ENCODE results near the gene NNT. TPM values are rescaled to one million over a fixed set of nuclear protein-coding genes. Genes with fewer than 3 reads are reported as not detected.

NNT gene
- total RNA-seq, 1 experiment from 2014 or later = 71.6 TPM

DNA sequence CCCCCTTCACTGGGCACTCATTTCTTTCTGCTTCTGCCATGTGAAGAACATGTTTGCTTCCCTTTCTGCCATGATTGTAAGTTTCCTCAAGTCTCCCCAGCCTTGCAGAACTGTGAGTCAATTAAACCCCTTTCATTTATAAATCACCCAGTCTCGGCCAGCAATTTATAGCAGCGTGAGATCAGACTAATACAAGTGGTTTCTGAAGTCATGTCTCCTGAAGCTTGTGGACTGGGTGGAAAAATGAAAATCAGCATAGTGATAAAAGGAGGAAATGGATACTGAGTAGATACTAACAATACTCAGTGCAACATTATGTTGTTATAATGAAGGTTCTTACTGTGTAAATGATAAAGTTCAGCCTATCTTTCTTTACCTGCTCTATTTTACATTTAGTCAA lies 35.1 kb downstream of the NNT start:
- POLR2A ChIA-PET (ENCODE audit: low non-redundant PET) = no interaction called here
- Histone ChIP-seq H3K4me1 (ENCODE audit: insufficient read depth, low read length, poor library complexity, severe bottlenecking) (no peaks in the 10 kb centered on the region), H3K27ac (ENCODE audit: low read depth, low read length, poor library complexity, severe bottlenecking) (no peak overlapping the region), H3K9me3 (ENCODE audit: low read depth, low read length, poor library complexity, severe bottlenecking) (no peaks in the 10 kb centered on the region), H3K36me3 (ENCODE audit: insufficient read depth, low read length, poor library complexity, severe bottlenecking) (no peaks in the 10 kb centered on the region), H3K4me3 (ENCODE audit: low read depth, low read length, poor library complexity, severe bottlenecking) (no peak overlapping the region), H3K27me3 (replicated peaks; ENCODE audit: insufficient read depth, low read depth, low read length, poor library complexity) (no peaks in the 10 kb centered on the region)
- no peak for DNase-seq (ENCODE audit: low spot score)
- intact Hi-C loops (cut with micrococcal nuclease; ENCODE audit: unreplicated experiment) = loop anchor here (10.0 kb wide), 1 partner anchor 697 kb away; no protein-coding TSS in a partner anchor
- TF ChIP-seq, protein P1, sequence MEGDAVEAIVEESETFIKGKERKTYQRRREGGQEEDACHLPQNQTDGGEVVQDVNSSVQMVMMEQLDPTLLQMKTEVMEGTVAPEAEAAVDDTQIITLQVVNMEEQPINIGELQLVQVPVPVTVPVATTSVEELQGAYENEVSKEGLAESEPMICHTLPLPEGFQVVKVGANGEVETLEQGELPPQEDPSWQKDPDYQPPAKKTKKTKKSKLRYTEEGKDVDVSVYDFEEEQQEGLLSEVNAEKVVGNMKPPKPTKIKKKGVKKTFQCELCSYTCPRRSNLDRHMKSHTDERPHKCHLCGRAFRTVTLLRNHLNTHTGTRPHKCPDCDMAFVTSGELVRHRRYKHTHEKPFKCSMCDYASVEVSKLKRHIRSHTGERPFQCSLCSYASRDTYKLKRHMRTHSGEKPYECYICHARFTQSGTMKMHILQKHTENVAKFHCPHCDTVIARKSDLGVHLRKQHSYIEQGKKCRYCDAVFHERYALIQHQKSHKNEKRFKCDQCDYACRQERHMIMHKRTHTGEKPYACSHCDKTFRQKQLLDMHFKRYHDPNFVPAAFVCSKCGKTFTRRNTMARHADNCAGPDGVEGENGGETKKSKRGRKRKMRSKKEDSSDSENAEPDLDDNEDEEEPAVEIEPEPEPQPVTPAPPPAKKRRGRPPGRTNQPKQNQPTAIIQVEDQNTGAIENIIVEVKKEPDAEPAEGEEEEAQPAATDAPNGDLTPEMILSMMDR (conservative IDR thresholded peaks at IDR 0.05; ENCODE audit: low read depth, low read length) = no peak
- TF ChIP-seq EZH2 (IDR thresholded peaks at IDR 0.05; ENCODE audit: borderline replicate concordance, low read depth, low read length, poor library complexity, severe bottlenecking) = no peak
- no TSS peak for BruUV-seq (replicated peaks)
- CTCF ChIA-PET = no interaction called here

DNA sequence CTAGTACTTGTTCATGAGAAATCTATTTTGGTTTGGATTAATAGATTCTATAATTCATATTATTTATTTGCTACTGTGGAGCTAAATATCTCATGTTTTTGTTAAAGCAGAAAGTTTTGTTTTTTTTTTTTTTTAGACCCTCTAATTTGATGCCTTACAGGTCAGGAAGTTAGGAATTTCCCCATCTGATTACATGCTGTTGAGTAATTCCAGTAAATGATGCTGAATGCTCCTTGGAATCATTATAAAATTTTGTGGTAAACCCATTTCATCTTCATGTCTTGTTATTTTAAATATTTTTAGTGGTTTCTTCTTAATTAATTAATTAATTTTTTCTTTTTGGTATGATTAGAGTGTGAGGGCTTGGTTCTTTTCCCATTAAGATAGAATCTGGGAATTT lies 35.6 kb downstream of the NNT start:
- Histone ChIP-seq H3K36me3 (ENCODE audit: insufficient read depth, low read length, poor library complexity, severe bottlenecking) (no peaks in the 10 kb centered on the region), H3K27ac (ENCODE audit: low read depth, low read length, poor library complexity, severe bottlenecking) (no peak overlapping the region), H3K4me3 (ENCODE audit: low read depth, low read length, poor library complexity, severe bottlenecking) (no peak overlapping the region), H3K9me3 (ENCODE audit: low read depth, low read length, poor library complexity, severe bottlenecking) (no peaks in the 10 kb centered on the region), H3K27me3 (replicated peaks; ENCODE audit: insufficient read depth, low read depth, low read length, poor library complexity) (no peaks in the 10 kb centered on the region), H3K4me1 (ENCODE audit: insufficient read depth, low read length, poor library complexity, severe bottlenecking) (no peaks in the 10 kb centered on the region)
- TF ChIP-seq EZH2 (IDR thresholded peaks at IDR 0.05; ENCODE audit: borderline replicate concordance, low read depth, low read length, poor library complexity, severe bottlenecking) = no peak
- TF ChIP-seq, protein P1 (conservative IDR thresholded peaks at IDR 0.05; ENCODE audit: low read depth, low read length) = no peak
- no peak for DNase-seq (ENCODE audit: low spot score)
- intact Hi-C loops (cut with micrococcal nuclease; ENCODE audit: unreplicated experiment) = loop anchor here (10.0 kb wide), 1 partner anchor 696 kb away; no protein-coding TSS in a partner anchor
- POLR2A ChIA-PET (ENCODE audit: low non-redundant PET) = no interaction called here
- no TSS peak for BruUV-seq (replicated peaks)
- CTCF ChIA-PET = no interaction called here

DNA sequence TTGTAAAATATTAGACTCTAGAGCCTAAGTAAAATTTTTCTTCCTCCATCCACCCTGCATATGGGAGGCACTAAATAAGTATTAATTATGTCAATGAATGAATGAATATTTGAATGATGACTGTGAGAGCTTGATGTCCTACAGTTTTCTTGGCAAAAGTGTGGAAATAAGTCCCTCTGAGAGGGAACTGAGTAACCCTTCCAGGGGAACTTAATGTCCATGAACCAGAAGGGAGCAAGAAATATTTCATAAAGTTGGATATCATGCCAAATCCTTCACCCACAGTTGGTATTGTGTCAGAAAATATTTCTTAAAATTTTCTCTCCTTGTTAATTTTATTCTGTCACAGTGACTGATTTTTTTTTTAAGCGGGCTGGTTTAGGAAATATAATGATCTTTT lies 36.6 kb downstream of the NNT start:
- peaks cover 3% of the 10 kb centered on the region for H3K36me3 ChIP-seq (ENCODE audit: insufficient read depth, low read length, poor library complexity, severe bottlenecking)
- no TSS peak for BruUV-seq (replicated peaks)
- POLR2A ChIA-PET (ENCODE audit: low non-redundant PET) = no interaction called here
- TF ChIP-seq, protein P1 (conservative IDR thresholded peaks at IDR 0.05; ENCODE audit: low read depth, low read length) = no peak
- TF ChIP-seq EZH2 (IDR thresholded peaks at IDR 0.05; ENCODE audit: borderline replicate concordance, low read depth, low read length, poor library complexity, severe bottlenecking) = no peak
- intact Hi-C loops (cut with micrococcal nuclease; ENCODE audit: unreplicated experiment) = loop anchor here (10.0 kb wide), 1 partner anchor 695 kb away; no protein-coding TSS in a partner anchor
- no peak overlapping the region for H3K4me3 ChIP-seq (ENCODE audit: low read depth, low read length, poor library complexity, severe bottlenecking)
- no peaks in the 10 kb centered on the region for H3K9me3 ChIP-seq (ENCODE audit: low read depth, low read length, poor library complexity, severe bottlenecking)
- CTCF ChIA-PET = no interaction called here
- no peaks in the 10 kb centered on the region for H3K27me3 ChIP-seq (replicated peaks; ENCODE audit: insufficient read depth, low read depth, low read length, poor library complexity)
- DNase-seq (ENCODE audit: low spot score) = no peak
- no peak overlapping the region for H3K27ac ChIP-seq (ENCODE audit: low read depth, low read length, poor library complexity, severe bottlenecking)
- H3K4me1 ChIP-seq (ENCODE audit: insufficient read depth, low read length, poor library complexity, severe bottlenecking) = no peaks in the 10 kb centered on the region

Measured in A673 (cell line).